ENCODE results near the gene PRORP. TPM values are rescaled to one million over a fixed set of nuclear protein-coding genes. Genes with fewer than 3 reads are reported as not detected.

Gene PRORP
- total RNA-seq, 4 donors from 2014 or later: 22.6 to 40.5 (median 28.9) TPM

DNA sequence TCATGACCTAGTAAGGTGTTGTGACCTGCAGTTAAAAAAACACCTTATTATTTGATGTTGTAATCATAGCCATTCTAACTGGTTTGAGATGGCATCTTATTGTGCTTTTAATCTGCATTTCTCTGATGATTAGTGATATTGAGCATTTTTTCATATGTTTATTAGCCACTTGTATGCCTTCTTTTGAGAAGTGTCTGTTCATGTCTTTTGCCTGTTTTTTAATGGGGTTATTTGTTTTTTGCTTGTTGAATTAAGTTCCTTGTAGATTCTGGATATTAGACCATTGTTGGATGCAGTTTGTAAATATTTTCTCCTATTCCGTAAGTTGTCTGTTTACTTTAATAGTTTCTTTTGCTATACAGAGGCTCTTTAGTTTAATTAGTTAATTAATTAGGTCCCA, 41.0 kb downstream of the PRORP start:
- DNase-seq: no peak
- peaks cover 0 to 11% (median 6%) of the 10 kb centered on the region in 3 donors for H3K4me1 ChIP-seq
- H3K36me3 ChIP-seq: peaks cover 0 to 33% (median 0%) of the 10 kb centered on the region in 3 donors
- TF ChIP-seq, protein P1, sequence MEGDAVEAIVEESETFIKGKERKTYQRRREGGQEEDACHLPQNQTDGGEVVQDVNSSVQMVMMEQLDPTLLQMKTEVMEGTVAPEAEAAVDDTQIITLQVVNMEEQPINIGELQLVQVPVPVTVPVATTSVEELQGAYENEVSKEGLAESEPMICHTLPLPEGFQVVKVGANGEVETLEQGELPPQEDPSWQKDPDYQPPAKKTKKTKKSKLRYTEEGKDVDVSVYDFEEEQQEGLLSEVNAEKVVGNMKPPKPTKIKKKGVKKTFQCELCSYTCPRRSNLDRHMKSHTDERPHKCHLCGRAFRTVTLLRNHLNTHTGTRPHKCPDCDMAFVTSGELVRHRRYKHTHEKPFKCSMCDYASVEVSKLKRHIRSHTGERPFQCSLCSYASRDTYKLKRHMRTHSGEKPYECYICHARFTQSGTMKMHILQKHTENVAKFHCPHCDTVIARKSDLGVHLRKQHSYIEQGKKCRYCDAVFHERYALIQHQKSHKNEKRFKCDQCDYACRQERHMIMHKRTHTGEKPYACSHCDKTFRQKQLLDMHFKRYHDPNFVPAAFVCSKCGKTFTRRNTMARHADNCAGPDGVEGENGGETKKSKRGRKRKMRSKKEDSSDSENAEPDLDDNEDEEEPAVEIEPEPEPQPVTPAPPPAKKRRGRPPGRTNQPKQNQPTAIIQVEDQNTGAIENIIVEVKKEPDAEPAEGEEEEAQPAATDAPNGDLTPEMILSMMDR (IDR thresholded peaks at IDR 0.05): no peak
- TF ChIP-seq POLR2A (IDR thresholded peaks at IDR 0.05): no peak
- H3K27ac ChIP-seq: no peak overlapping the region
- WGBS, 2 donors: 83 to 100% methylated on average over 1 of the region's 1 CpG
- intact Hi-C loops (cut with DNase I): no loop called here
- no peaks in the 10 kb centered on the region for H3K27me3 ChIP-seq
- H3K4me3 ChIP-seq: no peak overlapping the region
- no peaks in the 10 kb centered on the region for H3K9me3 ChIP-seq

DNA sequence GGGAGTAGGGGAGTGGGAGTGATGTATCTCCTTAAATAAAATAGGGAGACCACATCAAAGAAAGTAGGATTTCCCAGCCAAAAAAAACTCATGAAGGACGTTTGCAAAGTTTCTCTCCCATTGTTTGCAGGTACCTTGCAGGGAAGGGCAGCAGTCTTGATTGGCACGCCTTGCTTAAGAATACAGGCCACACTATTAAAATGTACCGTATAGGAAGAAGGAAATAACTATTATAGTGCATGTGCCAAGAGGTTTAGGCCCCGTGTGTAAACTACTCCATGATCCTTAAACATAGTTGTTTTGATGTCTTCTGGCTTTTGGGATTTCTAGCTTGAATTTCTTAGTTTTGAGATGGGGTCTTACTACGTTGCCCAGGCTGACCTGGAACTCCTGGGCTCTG, 42.5 kb downstream of the PRORP start:
- H3K4me1 ChIP-seq: peaks cover 0 to 5% (median 1%) of the 10 kb centered on the region in 3 donors
- H3K4me3 ChIP-seq: no peak overlapping the region
- H3K27me3 ChIP-seq: no peaks in the 10 kb centered on the region
- intact Hi-C loops (cut with DNase I): no loop called here
- TF ChIP-seq, protein P1 (IDR thresholded peaks at IDR 0.05): no peak
- TF ChIP-seq POLR2A (IDR thresholded peaks at IDR 0.05): no peak
- WGBS, 2 donors: 49 to 65% methylated on average over 4 to 5 of the region's 5 CpGs
- H3K27ac ChIP-seq: no peak overlapping the region
- no peak for DNase-seq
- peaks cover 0 to 29% (median 0%) of the 10 kb centered on the region in 3 donors for H3K36me3 ChIP-seq
- H3K9me3 ChIP-seq: no peaks in the 10 kb centered on the region

DNA sequence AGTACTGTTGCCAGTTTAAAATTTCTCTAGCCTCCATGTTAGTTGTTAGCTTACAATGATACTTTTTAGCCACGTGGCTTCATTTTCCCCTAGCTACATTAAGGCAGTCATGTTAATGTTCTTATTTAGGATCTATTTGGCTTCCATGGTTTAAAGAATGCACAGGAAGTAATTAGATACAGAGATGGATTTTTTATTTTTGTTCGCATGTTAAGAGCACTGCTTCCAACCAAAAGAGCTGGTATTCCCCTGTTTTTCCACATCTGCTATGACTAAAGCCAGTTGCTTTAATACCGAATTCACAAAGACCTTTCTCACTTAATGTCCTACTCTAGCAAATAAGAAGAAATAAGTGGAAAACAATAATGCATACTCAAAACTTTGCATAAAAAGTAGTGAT, 45.1 kb downstream of the PRORP start:
- 68 to 77% methylated on average over 3 of the region's 3 CpGs for WGBS, 2 donors
- Histone ChIP-seq H3K9me3 (no peaks in the 10 kb centered on the region), H3K27me3 (no peaks in the 10 kb centered on the region), H3K4me1 (no peaks in the 10 kb centered on the region), H3K4me3 (no peak overlapping the region), H3K27ac (no peak overlapping the region), H3K36me3 (peaks cover 0 to 29% (median 0%) of the 10 kb centered on the region in 3 donors)
- TF ChIP-seq, protein P1 (IDR thresholded peaks at IDR 0.05): no peak
- no peak for DNase-seq
- intact Hi-C loops (cut with DNase I): no loop called here

Other genes with a start within 250 kb of the PRORP start
- 10 to 100 TPM; 19.1 to 57.5 (median 53.8) TPM for gene BAZ1A, start 247.2 kb upstream of the PRORP start, total RNA-seq
- 10 to 100 TPM; 46.2 to 53.0 (median 49.6) TPM for gene SRP54, start 139.6 kb upstream of the PRORP start, total RNA-seq
- gene FAM177A1, start 76.3 kb upstream of the PRORP start, total RNA-seq: 10 to 100 TPM; 25.9 to 35.9 (median 28.3) TPM
- gene PPP2R3C, start 562 bp upstream of the PRORP start, total RNA-seq: 10 to 100 TPM in 3 of 4 donors, 1 to 10 TPM in 1; 7.1 to 23.9 (median 13.5) TPM
- 100 to 1,000 TPM in 3 of 4 donors, 10 to 100 TPM in 1; 95.6 to 244 (median 169) TPM for gene PSMA6, start 169.8 kb downstream of the PRORP start, total RNA-seq

Data from esophagus squamous epithelium (tissue), 5 donors.